ENCODE measurements around the gene SLC17A7. TPM values are rescaled to one million over a fixed set of nuclear protein-coding genes. Genes with fewer than 3 reads are reported as not detected.

SLC17A7 gene
- total and polyA plus RNA-seq, 2 of the 13 experiments (the other 11 are each of a cell fraction or from before 2014, with no cell fraction given) = 0.32 TPM; not detected in 1

DNA sequence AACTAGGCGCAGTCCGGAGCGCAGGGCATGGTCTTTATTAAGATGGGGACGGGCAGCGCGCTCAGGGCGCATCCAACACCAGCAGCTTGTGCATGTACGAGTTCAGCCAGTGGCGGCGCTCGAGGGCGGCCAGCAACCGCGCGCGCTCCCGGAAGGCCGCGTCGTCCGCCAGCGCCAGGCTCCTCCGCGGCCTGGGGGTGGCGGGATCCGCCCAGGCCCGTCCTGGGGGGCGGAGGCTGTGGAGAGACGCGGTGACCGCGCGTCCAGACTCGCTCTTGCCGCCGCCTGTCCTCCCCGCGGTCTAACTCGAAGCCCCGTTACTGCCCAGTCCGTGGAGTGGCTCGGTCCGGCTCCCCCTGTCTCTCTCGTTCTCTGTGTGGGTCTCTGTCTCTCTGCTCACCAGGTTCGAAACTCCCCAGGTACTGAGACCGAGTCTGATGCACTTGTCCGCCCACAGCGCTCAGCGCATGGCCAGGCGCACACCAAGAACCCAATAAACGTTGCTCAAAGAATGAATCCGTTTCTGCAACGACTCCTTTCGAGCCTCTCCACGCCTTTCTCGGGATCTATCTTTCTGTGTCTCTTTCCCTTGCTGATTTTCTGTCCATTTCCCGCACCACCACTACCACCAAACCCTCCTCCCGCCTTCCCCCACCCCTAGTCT lies 18.8 kb downstream of the SLC17A7 start (continued):
- TF ChIP-seq KLF9 (CRISPR knock-in tag; IDR thresholded peaks at IDR 0.05; ENCODE audit: low read depth) (no peak), NAIF1 (CRISPR knock-in tag; IDR thresholded peaks at IDR 0.05; ENCODE audit: borderline replicate concordance) (no peak), SOX6 (IDR thresholded peaks at IDR 0.05) (no peak), SOX6 (CRISPR knock-in tag; IDR thresholded peaks at IDR 0.05) (no peak)

DNA sequence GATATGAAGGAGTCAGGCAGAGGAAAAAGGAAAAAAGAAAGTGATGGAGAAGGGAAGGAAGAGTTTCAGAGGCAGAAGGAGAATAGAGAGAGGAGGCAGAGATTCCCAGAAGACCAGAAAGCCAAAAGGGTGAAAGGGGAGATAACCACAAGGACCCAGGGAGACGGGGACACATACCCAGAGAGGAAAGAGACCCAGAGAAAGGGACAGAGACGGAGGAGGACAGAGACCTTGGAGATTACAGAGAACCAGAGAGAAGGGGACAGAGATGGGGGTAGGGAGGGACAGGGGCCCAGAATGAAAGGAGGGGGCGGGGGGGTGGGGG lies 19.5 kb downstream of the SLC17A7 start:
- ChIA-PET CTCF (ENCODE audit: low intra/inter-chr PET ratio, low total read pairs) (no interaction called here), POLR2A (no interaction called here)
- H3K9me3 ChIP-seq (ENCODE audit: low read length) = no peaks in the 10 kb centered on the region
- no peak for TF ChIP-seq MBD4 (IDR thresholded peaks at IDR 0.05; ENCODE audit: borderline replicate concordance, low read length)
- no peak for TF ChIP-seq BHLHE40 (IDR thresholded peaks at IDR 0.05; ENCODE audit: low read length)
- no peak for TF ChIP-seq RXRA (CRISPR knock-in tag; IDR thresholded peaks at IDR 0.05)
- H3K27me3 ChIP-seq (ENCODE audit: control insufficient read depth in 1 of 2, insufficient read depth in 2 of 2, low read length in 2 of 2) = peaks cover 16 to 88% of the 10 kb centered on the region in 2 experiments
- DNase-seq (ENCODE audit: low spot score) (no peak), ATAC-seq (no peak), FAIRE-seq (no peak)
- no peak overlapping the region for H2AFZ ChIP-seq (ENCODE audit: low read length)
- H3K27ac ChIP-seq (ENCODE audit: extremely low read length, insufficient read depth, low read length) = no peak overlapping the region
- in situ Hi-C loops (cut with HindIII; ENCODE audit: extremely low pct_ligation_motif_present, low pct_unique_long_range_greater_than_20kb) (no loop called here), intact Hi-C loops (cut with micrococcal nuclease; ENCODE audit: unreplicated experiment) (no loop called here)
- no peaks in the 10 kb centered on the region for H4K20me1 ChIP-seq (ENCODE audit: insufficient read depth, low read length)
- no peak overlapping the region for H3K9ac ChIP-seq (ENCODE audit: insufficient read depth, low read depth, low read length)
- no TSS peak for BruUV-seq (replicated peaks)
- 24% methylated on average over 3 of the region's 3 CpGs for WGBS (ENCODE audit: low lambda C conversion rate)
- H3K4me3 ChIP-seq (replicated peaks in 1 of 3; ENCODE audit: insufficient read depth in 1 of 3, low read depth in 2 of 3, low read length in 3 of 3) = no peak overlapping the region
- no peaks in the 10 kb centered on the region for H3K79me2 ChIP-seq (ENCODE audit: insufficient read depth, low read length)
- H3K36me3 ChIP-seq (replicated peaks in 1 of 2; ENCODE audit: control insufficient read depth in 1 of 2, insufficient read depth in 2 of 2, low read length in 2 of 2) = no peaks in the 10 kb centered on the region
- H3K4me2 ChIP-seq (ENCODE audit: low read depth, low read length) = no peak overlapping the region
- 0 out of 2 replicates have a peak, but pooled peaks cover 6% of the 10 kb centered on the region for H3K4me1 ChIP-seq (ENCODE audit: insufficient read depth, low read length)
